GM21360 (cell line): ENCODE data around the gene POLD4.

ENCODE experiments used
- ATAC-seq: cut with Tn5 transposase; IDR thresholded peaks from one replicate; pipeline ENCODE4 v1.9.1; 2021; ENCODE audit warnings: mild to moderate bottlenecking, moderate library complexity; ENCODE audit not compliant: unreplicated experiment

POLD4 gene

GRCh38 chr11:67389477-67389876 is 36.1 kb upstream of the POLD4 start:
- no peak for ATAC-seq

- ATAC-seq = no peak
These were observed 34.2 kb upstream of the POLD4 start for GRCh38 chr11:67387518-67387917.

GRCh38 chr11:67387069-67387468 is 33.7 kb upstream of the POLD4 start:
- no peak for ATAC-seq

- no peak for ATAC-seq
These were observed 31.6 kb upstream of the POLD4 start for GRCh38 chr11:67384851-67385366.

GRCh38 chr11:67382276-67383136 is 29.2 kb upstream of the POLD4 start:
- ATAC-seq = no peak

- no peak for ATAC-seq
These were observed 28.1 kb upstream of the POLD4 start for GRCh38 chr11:67381244-67381972.

GRCh38 chr11:67379061-67380058 is 26.0 kb upstream of the POLD4 start:
- no peak for ATAC-seq

GRCh38 chr11:67378544-67378943 is 25.2 kb upstream of the POLD4 start:
- no peak for ATAC-seq

- ATAC-seq = no peak
These were observed 23.8 kb upstream of the POLD4 start for GRCh38 chr11:67376873-67377808.

- no peak for ATAC-seq
These were observed 22.9 kb upstream of the POLD4 start for GRCh38 chr11:67376063-67376820.

- no peak for ATAC-seq
These were observed 22.1 kb upstream of the POLD4 start for GRCh38 chr11:67375320-67376055.

- ATAC-seq = no peak
These were observed 21.4 kb upstream of the POLD4 start for GRCh38 chr11:67374571-67375281.

GRCh38 chr11:67373648-67374570 is 20.6 kb upstream of the POLD4 start:
- no peak for ATAC-seq

- no peak for ATAC-seq
These were observed 19.8 kb upstream of the POLD4 start, which contains the start of gene CLCF1 for GRCh38 chr11:67372993-67373647. Gene CLCF1 (minus strand): TSS chr11:67373598. CDS start chr11:67373539, 59 bp downstream.

GRCh38 chr11:67372321-67372992 is 19.1 kb upstream of the POLD4 start:
- no peak for ATAC-seq
